Left colon (tissue), 2 donors: Measurements from ENCODE around the gene MLXIP. TPM values are rescaled to one million over a fixed set of nuclear protein-coding genes. Genes with fewer than 3 reads are reported as not detected.
A peak's percentile ranks its signal among the peaks of the same experiment; 100 is the strongest.
"Not testable (repeated sequence)": the region's sequence is repeated elsewhere in the genome, so short reads cannot be mapped to it uniquely, and the experiment has no call there.

Experiments used
- ATAC-seq: fragments of 200-7000 bp; cut with Tn5 transposase; one replicate; pipeline ENCODE4 v1.9.1; 2020; ENCODE audit warnings: mild to moderate bottlenecking, moderate library complexity
- DNase-seq, 2 donors: peaks; one replicate each; pipeline ENCODE4 v3.0.0-alpha.2; 2020
- intact Hi-C, 2 donors: fragments of 100-400 bp; cut with DNase I in 1 of 2; cut with micrococcal nuclease in 1 of 2; formaldehyde crosslinking; loops; one replicate each; pipeline versions ENCODE4 v1.11.2 to v1.14.0; 2022; cut with DNase I, micrococcal nuclease
- long read RNA-seq: library from polyadenylated mRNA; unstranded; transcript quantifications from one replicate; pipeline ENCODE4 v2.0.0, GENCODE V29; 2021
- total RNA-seq, 2 donors: library from RNA; stranded (reverse); fragmentation: NEBNext Ultra II Directional; extraction: Animal tissue kit (Norgen Biotek cat#: 25700); gene quantifications; one replicate each; pipeline ENCODE4 v1.2.1, GENCODE V29; 2021
- donor health status: DM: no; HTN: no; CAD: no.
- donor health status: DM: yes; HTN: yes; CAD: no.

Gene MLXIP, protein sequence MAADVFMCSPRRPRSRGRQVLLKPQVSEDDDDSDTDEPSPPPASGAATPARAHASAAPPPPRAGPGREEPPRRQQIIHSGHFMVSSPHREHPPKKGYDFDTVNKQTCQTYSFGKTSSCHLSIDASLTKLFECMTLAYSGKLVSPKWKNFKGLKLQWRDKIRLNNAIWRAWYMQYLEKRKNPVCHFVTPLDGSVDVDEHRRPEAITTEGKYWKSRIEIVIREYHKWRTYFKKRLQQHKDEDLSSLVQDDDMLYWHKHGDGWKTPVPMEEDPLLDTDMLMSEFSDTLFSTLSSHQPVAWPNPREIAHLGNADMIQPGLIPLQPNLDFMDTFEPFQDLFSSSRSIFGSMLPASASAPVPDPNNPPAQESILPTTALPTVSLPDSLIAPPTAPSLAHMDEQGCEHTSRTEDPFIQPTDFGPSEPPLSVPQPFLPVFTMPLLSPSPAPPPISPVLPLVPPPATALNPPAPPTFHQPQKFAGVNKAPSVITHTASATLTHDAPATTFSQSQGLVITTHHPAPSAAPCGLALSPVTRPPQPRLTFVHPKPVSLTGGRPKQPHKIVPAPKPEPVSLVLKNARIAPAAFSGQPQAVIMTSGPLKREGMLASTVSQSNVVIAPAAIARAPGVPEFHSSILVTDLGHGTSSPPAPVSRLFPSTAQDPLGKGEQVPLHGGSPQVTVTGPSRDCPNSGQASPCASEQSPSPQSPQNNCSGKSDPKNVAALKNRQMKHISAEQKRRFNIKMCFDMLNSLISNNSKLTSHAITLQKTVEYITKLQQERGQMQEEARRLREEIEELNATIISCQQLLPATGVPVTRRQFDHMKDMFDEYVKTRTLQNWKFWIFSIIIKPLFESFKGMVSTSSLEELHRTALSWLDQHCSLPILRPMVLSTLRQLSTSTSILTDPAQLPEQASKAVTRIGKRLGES
- 100 to 1,000 TPM; 125 to 175 TPM for total RNA-seq
- long read RNA-seq, full-length matches to known transcripts: 46 of 247 reads
- long read RNA-seq, partial matches to known transcripts: 33 of 247 reads
- long read RNA-seq, other reads (novel, unspliced or antisense): 168 of 247 reads

DNA sequence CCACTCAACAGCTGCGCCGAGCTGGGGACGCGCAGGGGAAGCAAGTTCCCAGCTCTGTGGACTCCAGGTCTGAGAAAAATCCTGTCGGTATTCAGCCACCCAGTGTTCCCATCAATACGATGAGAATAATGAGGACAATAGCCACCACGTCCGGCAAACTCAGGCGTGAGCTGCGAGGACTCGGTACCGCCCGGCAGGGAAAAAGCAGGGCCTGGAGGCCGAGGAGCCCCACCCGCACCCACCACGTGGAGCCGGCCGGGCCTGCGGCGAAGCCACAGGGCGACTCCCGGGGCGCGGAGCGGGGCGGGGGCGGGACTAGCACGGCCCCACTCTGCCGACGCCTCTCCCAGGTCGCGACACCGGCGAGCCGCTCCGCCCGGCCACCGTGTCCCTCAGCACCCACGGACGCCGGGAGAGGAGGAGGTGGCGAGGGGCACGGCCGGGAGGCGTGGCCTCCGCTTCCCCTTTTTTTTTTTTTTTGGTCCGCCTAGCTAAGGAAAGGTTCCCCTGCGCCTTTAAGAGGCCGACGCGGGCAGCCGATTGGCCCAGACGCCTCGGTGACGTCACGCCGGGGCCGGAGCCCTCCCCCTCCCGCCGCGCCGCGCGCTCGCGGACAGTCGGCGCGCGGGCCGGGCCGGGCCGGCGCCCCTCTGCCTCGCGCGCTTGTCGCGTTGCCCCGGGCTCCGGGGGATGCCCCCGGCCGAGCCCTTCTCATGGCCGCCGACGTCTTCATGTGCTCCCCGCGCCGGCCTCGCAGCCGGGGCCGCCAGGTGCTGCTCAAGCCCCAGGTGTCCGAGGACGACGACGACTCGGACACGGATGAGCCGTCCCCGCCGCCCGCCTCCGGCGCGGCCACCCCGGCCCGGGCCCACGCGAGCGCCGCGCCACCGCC is at the start of gene MLXIP:
TSS of gene MLXIP (plus strand) at position 616 of the 892 bp plus-strand sequence. CDS start at position 714, 98 bp downstream.
- ATAC-seq: peak; percentile 72
- peak; percentile 94 to 95 for DNase-seq
- intact Hi-C loops: no loop called here

DNA sequence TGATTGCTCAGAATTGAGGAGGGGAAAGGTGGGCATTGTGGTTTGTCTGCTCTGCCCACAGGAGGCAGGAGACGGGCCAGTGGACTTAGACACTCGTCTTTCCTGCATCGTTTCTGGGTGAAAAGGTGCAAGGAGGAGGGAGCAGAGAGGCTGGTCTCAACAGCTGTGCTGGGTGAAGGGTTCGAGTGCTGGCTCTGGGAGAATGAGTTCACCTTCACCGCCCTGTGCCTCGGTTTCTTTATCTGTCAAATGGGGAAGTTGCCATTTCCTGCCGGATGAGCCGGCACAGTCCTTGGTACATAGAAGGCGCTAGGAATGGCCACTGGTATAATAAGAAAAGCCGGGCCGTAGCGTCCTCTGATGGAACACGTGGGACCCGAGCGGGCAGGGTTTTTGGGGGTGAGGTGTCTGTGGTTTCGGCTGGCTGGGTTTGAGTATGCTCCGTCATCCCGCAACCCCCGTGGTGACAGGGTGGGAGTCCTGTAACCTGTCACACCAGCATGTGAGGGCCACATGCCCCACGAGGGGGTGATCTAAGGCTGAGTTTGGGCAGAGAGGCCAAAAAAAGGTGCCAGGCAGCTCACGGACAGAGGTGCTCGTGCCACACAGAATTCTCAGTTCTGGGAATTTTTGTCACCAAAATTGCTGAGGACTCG is 49.5 kb upstream of the MLXIP start:
- intact Hi-C loops: no loop called here
- no peak for DNase-seq
- no peak for ATAC-seq

DNA sequence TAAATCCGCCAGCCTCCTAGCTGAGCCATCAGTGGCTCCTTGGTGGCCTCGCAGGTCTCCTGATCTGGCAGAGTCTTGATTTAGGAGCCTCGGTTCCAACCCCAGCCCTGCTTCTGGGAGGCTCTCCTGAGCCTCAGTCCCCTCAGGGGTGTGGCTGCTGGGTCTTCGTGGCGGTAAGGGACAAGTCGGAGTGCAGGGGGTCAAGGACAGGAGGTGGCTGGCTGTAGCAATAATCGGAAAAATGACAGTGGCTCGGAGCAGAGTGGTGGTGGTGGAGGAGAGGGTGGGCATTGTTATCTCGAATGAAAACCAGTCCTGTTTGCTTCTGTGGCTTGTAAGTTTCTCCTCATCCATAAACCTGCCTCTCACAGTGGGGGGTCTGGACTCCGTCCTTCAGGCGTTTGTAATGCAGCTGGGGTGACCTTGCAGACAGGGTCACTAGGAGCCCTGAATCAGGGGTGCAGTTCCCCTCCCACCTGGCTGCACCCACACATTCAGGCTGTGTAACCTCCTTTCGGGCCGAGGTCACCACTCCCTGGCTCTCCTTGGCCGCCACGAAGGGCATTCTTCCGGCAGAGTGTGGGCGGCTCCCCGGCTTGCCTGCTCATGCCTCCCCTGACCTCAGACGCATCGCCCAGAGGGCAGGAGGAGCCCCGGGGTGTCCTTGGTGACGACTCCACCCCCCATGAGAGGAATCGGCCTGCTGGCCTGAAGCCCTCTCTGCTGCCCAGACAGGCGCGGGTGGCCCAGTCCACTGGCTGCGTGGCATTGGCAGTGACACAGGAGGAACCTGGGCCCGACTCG is 48.7 kb upstream of the MLXIP start:
- intact Hi-C loops: no loop called here
- peak; percentile 4 for ATAC-seq
- DNase-seq: no peak

GRCh38 chr12:122030424-122031035 is 48.0 kb upstream of the MLXIP start:
- ATAC-seq (peak; percentile 18), DNase-seq (no peak)
- intact Hi-C loops: no loop called here

GRCh38 chr12:122031342-122032216 is 47.0 kb upstream of the MLXIP start:
- intact Hi-C loops: no loop called here
- ATAC-seq (peak; percentile 81), DNase-seq (peak in 1 of 2 donors; percentile 69)

- intact Hi-C loops: no loop called here
- no peak for DNase-seq
These were observed 46.0 kb upstream of the MLXIP start for GRCh38 chr12:122032580-122032979.

GRCh38 chr12:122035292-122035691 is 43.3 kb upstream of the MLXIP start:
- intact Hi-C loops: no loop called here
- no peak for ATAC-seq
- DNase-seq: no peak

More at GRCh38 chr12:122032580-122032979, 46.0 kb upstream of the MLXIP start:
- no peak for ATAC-seq

GRCh38 chr12:122036153-122036552 is 42.4 kb upstream of the MLXIP start:
- intact Hi-C loops: no loop called here
- DNase-seq (no peak), ATAC-seq (no peak)

- intact Hi-C loops: no loop called here
- peak; percentile 98 for ATAC-seq
- DNase-seq: peak; percentile 75 to 83
These were observed 37.8 kb upstream of the MLXIP start for GRCh38 chr12:122040579-122041386.

DNA sequence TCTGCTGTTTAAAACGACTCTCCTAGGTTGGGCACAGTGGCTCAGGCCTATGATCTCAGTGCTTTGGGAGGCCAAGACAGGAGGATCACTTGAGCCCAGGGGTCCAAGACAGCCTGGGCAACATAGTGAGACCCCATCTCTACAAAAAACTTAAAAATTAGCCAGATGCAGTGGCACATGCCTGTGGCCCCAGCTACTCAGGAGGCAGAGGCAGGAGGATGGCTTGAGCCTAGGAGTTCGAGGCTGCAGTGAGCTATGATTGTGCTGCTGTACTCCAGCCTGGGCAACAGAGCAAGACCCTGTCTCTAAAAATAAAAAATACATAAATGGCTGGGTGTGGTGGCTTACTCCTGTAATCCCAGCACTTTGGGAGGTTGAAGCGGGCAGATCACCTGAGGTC is 37.1 kb upstream of the MLXIP start:
- ATAC-seq, intact Hi-C loops, DNase-seq: not testable (repeated sequence)

DNA sequence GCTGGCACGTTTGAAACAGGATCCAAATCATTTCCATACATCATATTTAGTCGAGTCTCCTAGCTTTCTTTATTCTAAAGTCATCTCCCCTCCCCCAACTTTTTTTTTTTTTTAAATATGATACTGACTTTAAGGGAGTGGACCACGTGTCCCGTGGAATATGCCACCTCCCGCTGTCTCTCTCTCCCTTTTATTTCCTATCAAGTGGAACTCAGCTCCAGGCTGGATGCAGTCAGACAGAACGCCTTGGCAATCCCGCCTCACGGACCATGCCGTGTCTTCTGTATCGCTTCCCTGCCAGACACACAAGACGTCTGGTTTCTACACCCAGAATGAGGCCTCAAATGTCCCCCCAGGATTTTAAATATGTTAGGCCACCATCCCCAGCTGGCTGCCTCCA is 35.6 kb upstream of the MLXIP start:
- DNase-seq (no peak), ATAC-seq (no peak)
- intact Hi-C loops: no loop called here

GRCh38 chr12:122043476-122043875 is 35.1 kb upstream of the MLXIP start:
- ATAC-seq (no peak), DNase-seq (no peak)
- intact Hi-C loops: no loop called here

- DNase-seq (no peak), ATAC-seq (no peak)
- intact Hi-C loops: no loop called here
These were observed 33.3 kb upstream of the MLXIP start for GRCh38 chr12:122045262-122045661.

GRCh38 chr12:122046145-122046544 is 32.4 kb upstream of the MLXIP start:
- no peak for DNase-seq
- intact Hi-C loops: no loop called here
- ATAC-seq: no peak

DNA sequence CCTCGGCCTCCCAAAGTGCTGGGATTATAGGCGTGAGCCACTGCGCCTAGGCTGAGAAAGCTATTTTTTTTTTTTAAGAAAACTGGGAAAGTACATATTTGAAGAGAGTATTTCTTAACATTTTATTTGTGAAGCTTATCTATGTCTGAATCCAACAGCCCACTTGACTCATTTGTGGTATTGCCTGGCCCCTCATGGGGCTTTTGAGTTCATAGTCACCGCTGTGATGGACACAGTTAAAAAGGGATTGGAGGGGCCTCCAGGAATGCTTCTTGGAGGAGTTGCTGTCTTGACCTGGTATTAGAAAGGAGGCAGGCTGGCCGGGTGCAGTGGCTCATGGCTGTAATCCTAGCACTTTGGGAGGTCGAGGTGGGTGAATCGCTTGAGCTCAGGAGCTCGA is 30.4 kb upstream of the MLXIP start:
- no peak for ATAC-seq
- DNase-seq: no peak
- intact Hi-C loops: no loop called here
